ENCODE data around the gene MMP27. TPM values are rescaled to one million over a fixed set of nuclear protein-coding genes. Genes with fewer than 3 reads are reported as not detected.

The MMP27 gene
- total RNA-seq, 1 experiment from 2014 or later, result not detected

GRCh38 chr11:102722821-102723220 is 17.3 kb upstream of the MMP27 start:
- H2BK20ac ChIP-seq (ENCODE audit: low read depth, low read length, poor library complexity, severe bottlenecking), result no peak overlapping the region
- no peak overlapping the region for H3T11ph ChIP-seq (ENCODE audit: low read length)
- Mint-ChIP-seq H3K27me3 (ENCODE audit: low read depth) (no peaks in the 10 kb centered on the region), H3K9me3 (peaks cover 0 to 3% of the 10 kb centered on the region in 2 experiments; a peak in 1 of 5 replicates), H3K4me1 (peaks cover 4% of the 10 kb centered on the region in 2 experiments; a peak in 3 of 4 replicates), H3K27ac (no peak overlapping the region), H3K4me3 (no peak overlapping the region), H3K36me3 (ENCODE audit: insufficient read depth in 1 of 3, low read depth in 3 of 3) (no peaks in the 10 kb centered on the region; a peak in 1 of 7 replicates)
- no peaks in the 10 kb centered on the region for H3K4me1 ChIP-seq (ENCODE audit: insufficient read depth, low read length)
- no peaks in the 10 kb centered on the region for H3K9me3 ChIP-seq (ENCODE audit: control insufficient read depth, low read depth, low read length)
- no peaks in the 10 kb centered on the region for H4K20me1 ChIP-seq (ENCODE audit: control insufficient read depth, insufficient read depth, insufficient read length)
- H2BK5ac ChIP-seq (ENCODE audit: insufficient read length, low read length), result no peak overlapping the region
- no peaks in the 10 kb centered on the region for H3K79me1 ChIP-seq (ENCODE audit: insufficient read depth, low read depth, low read length, poor library complexity, severe bottlenecking)
- no peak overlapping the region for H2AK5ac ChIP-seq (ENCODE audit: insufficient read length, low read length)
- no peak overlapping the region for H3K18ac ChIP-seq (ENCODE audit: insufficient read length, low read depth, low read length)
- no peak overlapping the region for H2BK120ac ChIP-seq (ENCODE audit: low read depth, low read length, poor library complexity, severe bottlenecking)
- no peaks in the 10 kb centered on the region for H3K23me2 ChIP-seq (ENCODE audit: insufficient read length, low read depth, low read length, poor library complexity, severe bottlenecking)
- no peak overlapping the region for H3K23ac ChIP-seq (ENCODE audit: insufficient read length, low read depth, low read length)
- H4K91ac ChIP-seq (ENCODE audit: insufficient read length, low read depth, low read length), result no peak overlapping the region
- H3K79me2 ChIP-seq (ENCODE audit: insufficient read depth, low read length), result no peaks in the 10 kb centered on the region
- H3K4ac ChIP-seq (ENCODE audit: low read depth, low read length), result no peak overlapping the region
- no peak overlapping the region for H3K4me2 ChIP-seq (ENCODE audit: insufficient read depth, insufficient read length, low read length)
- no peak overlapping the region for H2BK15ac ChIP-seq (ENCODE audit: low read depth, low read length)
- no peaks in the 10 kb centered on the region for H3K27me3 ChIP-seq (ENCODE audit: insufficient read depth, low read length)
- no peak overlapping the region for H3K9ac ChIP-seq (ENCODE audit: extremely low read depth, insufficient read length, low read length)
- no peak overlapping the region for H2AFZ ChIP-seq (ENCODE audit: low read length)
- H4K8ac ChIP-seq (replicated peaks; ENCODE audit: insufficient read length, low read depth, low read length), result no peak overlapping the region
- no peak overlapping the region for H3K56ac ChIP-seq (ENCODE audit: insufficient read length, low read depth, low read length)
- H3K27ac ChIP-seq (ENCODE audit: insufficient read length, low read depth, low read length), result no peak overlapping the region
- DNase-seq, result no peak
- H3K14ac ChIP-seq (ENCODE audit: insufficient read depth, low read length), result no peak overlapping the region
- no peak overlapping the region for H4K5ac ChIP-seq (ENCODE audit: insufficient read length, low read depth, low read length)
- H2BK12ac ChIP-seq (ENCODE audit: insufficient read length, low read depth, low read length), result no peak overlapping the region
- no peak for TF ChIP-seq CTCF (conservative IDR thresholded peaks at IDR 0.05)
